GM12873 (cell line): ENCODE results near the gene C3orf70.

ENCODE experiments used
- CTCF ChIP-seq: IDR thresholded peaks from 2 replicates; pipeline ENCODE4 v1.5.1; 2012; ENCODE audit warnings: low read depth, mild to moderate bottlenecking, moderate library complexity, low read length, control low read depth; ENCODE audit not compliant: insufficient read depth; ENCODE audit errors: missing control alignments

Gene C3orf70

DNA sequence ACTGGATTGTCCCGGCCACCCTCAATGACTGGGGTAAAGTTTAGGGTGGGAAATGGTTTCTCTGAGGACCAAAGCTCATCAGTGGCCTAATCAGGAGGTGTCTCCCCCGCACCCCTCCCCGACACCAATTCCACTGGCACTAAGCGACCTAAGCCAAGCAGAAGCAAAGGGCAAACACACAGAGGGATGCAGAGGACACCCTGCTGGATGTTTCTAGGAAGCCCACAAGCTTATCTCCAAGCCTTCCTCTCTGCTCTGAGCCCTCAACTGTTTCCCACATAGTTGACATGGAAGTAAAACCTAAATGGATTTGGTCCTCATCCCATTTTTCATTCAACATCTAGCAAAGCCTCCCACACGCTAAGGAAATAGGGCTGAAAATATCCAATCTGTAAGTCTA lies 68.5 kb downstream of the C3orf70 start:
- no peak for TF ChIP-seq CTCF

GRCh38 chr3:185082829-185083228 lies 70.0 kb downstream of the C3orf70 start:
- no peak for TF ChIP-seq CTCF

- TF ChIP-seq CTCF: no peak
Observed at GRCh38 chr3:185082149-185082548, 70.7 kb downstream of the C3orf70 start.

DNA sequence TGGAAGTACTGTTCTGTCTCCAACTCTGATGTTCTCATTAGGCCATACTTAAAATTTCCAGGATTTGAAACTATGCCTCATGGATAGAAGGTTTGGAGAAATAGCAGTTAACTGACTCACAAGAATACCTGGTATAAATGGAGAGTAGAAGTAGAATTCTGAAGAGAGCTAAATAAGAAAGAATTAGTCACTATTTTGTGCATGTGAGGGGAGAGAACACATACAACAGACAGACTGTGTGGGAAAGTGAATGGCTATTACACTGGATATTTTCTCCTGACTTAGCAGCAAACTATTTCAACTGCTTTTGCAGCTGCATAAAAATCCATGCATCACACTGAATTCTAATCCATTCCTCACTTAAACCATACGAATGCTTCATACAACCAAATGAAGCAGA lies 71.3 kb downstream of the C3orf70 start:
- no peak for TF ChIP-seq CTCF

- no peak for TF ChIP-seq CTCF
Observed at GRCh38 chr3:185079625-185080024, 73.2 kb downstream of the C3orf70 start.

DNA sequence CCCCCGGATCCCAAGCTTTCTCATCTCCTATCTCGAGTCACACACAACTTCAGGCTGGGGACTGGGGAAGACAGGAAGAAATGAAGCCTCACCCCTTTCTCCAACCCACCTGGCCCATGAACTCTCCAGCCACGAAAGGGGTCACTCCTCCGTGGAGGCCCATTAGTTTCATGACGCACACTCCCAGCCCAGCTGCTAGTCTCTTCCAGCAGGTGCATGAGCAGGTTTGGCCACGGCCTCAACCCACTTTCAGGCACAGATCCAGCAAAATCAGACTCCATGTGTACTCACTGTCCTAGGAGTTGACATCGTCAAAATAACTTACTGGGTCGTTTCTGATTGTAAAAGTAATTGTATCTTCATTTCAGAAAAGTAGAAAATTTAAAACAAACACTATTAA lies 76.6 kb downstream of the C3orf70 start:
- no peak for TF ChIP-seq CTCF

DNA sequence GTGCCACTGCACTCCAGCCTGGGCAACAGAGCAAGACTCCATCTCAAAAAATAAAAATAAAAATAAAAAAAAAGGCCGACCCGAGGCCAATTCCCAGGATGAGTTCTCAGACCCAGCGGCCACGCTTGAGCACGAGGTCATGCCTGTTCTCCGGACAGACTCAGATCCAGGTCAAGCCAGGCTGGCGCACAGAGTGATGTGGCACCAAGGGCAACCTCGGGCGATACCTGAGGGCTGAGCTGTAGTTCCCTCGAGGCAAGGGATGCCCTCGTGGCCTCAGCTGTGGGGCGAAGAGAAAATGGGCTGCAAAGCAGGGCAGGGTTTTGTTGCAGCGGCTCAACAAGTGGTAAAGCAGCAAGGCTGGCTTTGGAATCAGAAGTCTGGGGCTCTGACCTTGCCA lies 77.3 kb downstream of the C3orf70 start:
- TF ChIP-seq CTCF: no peak
